Thoracic aorta (tissue), 2 donors: ENCODE measurements around the gene RIN2. TPM values are rescaled to one million over a fixed set of nuclear protein-coding genes. Genes with fewer than 3 reads are reported as not detected.
A peak's percentile ranks its signal among the peaks of the same experiment; 100 is the strongest.

Source experiments
- ATAC-seq: fragments of 150-250 bp; one replicate; pipeline ENCODE4 v1.8.0; 2017; ENCODE audit warnings: low read depth; ENCODE audit not compliant: insufficient number of reproducible peaks, low FRiP score
- DNase-seq: peaks from one replicate; pipeline ENCODE4 v3.0.0-alpha.2; 2020; ENCODE audit warnings: low spot score
- H3K27ac ChIP-seq, 2 donors: fragments of 200-600 bp; sonication (generic); 1 replicate in 1 of 2; 2 replicates in 1 of 2; pipeline ENCODE4 v1.5.1; 2016; ENCODE audit warnings: mild to moderate bottlenecking in 2 of 2, moderate library complexity in 2 of 2
- H3K27me3 ChIP-seq: fragments of 200-600 bp; sonication (generic); replicated peaks from 2 replicates; pipeline ENCODE4 v1.6.0; 2016; ENCODE audit warnings: mild to moderate bottlenecking; ENCODE audit not compliant: insufficient read depth
- H3K36me3 ChIP-seq: fragments of 200-600 bp; sonication (generic); one replicate; pipeline ENCODE4 v1.5.1; 2016
- H3K4me1 ChIP-seq, 2 donors: fragments of 200-600 bp; sonication (generic); 1 replicate in 1 of 2; 2 replicates in 1 of 2; pipeline versions ENCODE4 v1.5.1 to v1.6.0; 2016; ENCODE audit warnings: low read depth in 2 of 2, mild to moderate bottlenecking in 1 of 2; ENCODE audit not compliant: control insufficient read depth in 1 of 2
- H3K4me3 ChIP-seq: fragments of 200-600 bp; sonication (generic); 2 replicates; pipeline ENCODE4 v1.5.1; 2016; ENCODE audit warnings: mild to moderate bottlenecking
- H3K9me3 ChIP-seq: fragments of 200-600 bp; sonication (generic); 2 replicates; pipeline ENCODE4 v1.5.1; 2016
- CTCF ChIP-seq: fragments of 200-600 bp; sonication (generic); IDR thresholded peaks from one replicate; pipeline ENCODE4 v1.5.1; 2019; ENCODE audit warnings: antibody characterized with exemption
- total RNA-seq, 2 donors: library from RNA; depleted of rRNA; stranded (reverse); fragments of >200 nt; gene quantifications; one replicate each; pipeline versions ENCODE4 v1.1.0 to v1.2.3, GENCODE V29; 2016

RIN2 gene
- total RNA-seq, 2 donors from 2014 or later: 60.9 to 121 TPM

GRCh38 chr20:19727251-19727847 is 30.7 kb upstream of the RIN2 start:
- no peak for ATAC-seq
- H3K9me3 ChIP-seq: no peaks in the 10 kb centered on the region
- no peak for TF ChIP-seq CTCF
- no peaks in the 10 kb centered on the region for H3K36me3 ChIP-seq
- DNase-seq: no peak
- H3K4me1 ChIP-seq: peaks cover 12 to 15% of the 10 kb centered on the region in 2 donors
- no peak overlapping the region for H3K27ac ChIP-seq
- H3K4me3 ChIP-seq: no peak overlapping the region
- H3K27me3 ChIP-seq: no peaks in the 10 kb centered on the region

GRCh38 chr20:19729672-19730071 is 28.4 kb upstream of the RIN2 start:
- ATAC-seq: no peak
- Histone ChIP-seq H3K27me3 (no peaks in the 10 kb centered on the region), H3K4me1 (peaks cover 14 to 18% of the 10 kb centered on the region in 2 donors), H3K4me3 (no peak overlapping the region), H3K27ac (no peak overlapping the region), H3K9me3 (no peaks in the 10 kb centered on the region), H3K36me3 (no peaks in the 10 kb centered on the region)
- no peak for TF ChIP-seq CTCF
- no peak for DNase-seq

GRCh38 chr20:19730706-19731105 is 27.4 kb upstream of the RIN2 start:
- TF ChIP-seq CTCF: no peak
- peaks cover 18 to 22% of the 10 kb centered on the region in 2 donors for H3K4me1 ChIP-seq
- H3K36me3 ChIP-seq: no peaks in the 10 kb centered on the region
- no peak overlapping the region for H3K4me3 ChIP-seq
- no peaks in the 10 kb centered on the region for H3K27me3 ChIP-seq
- H3K9me3 ChIP-seq: no peaks in the 10 kb centered on the region
- H3K27ac ChIP-seq: no peak overlapping the region
- no peak for DNase-seq
- no peak for ATAC-seq

GRCh38 chr20:19734811-19735210 is 23.2 kb upstream of the RIN2 start:
- Histone ChIP-seq H3K9me3 (no peaks in the 10 kb centered on the region), H3K27ac (peak overlapping the region; percentile 62 to 70), H3K27me3 (no peaks in the 10 kb centered on the region), H3K4me3 (no peak overlapping the region), H3K4me1 (peaks cover 13 to 17% of the 10 kb centered on the region in 2 donors), H3K36me3 (no peaks in the 10 kb centered on the region)
- DNase-seq (no peak), ATAC-seq (no peak)
- TF ChIP-seq CTCF: no peak

- H3K27ac ChIP-seq: peak overlapping the region; percentile 62 to 70
- H3K9me3 ChIP-seq: no peaks in the 10 kb centered on the region
- peaks cover 13 to 17% of the 10 kb centered on the region in 2 donors for H3K4me1 ChIP-seq
- TF ChIP-seq CTCF: no peak
- DNase-seq (peak; percentile 47), ATAC-seq (peak; percentile 97)
- H3K4me3 ChIP-seq: peak overlapping the region; percentile 37
- H3K36me3 ChIP-seq: no peaks in the 10 kb centered on the region
- no peaks in the 10 kb centered on the region for H3K27me3 ChIP-seq
These were observed 22.6 kb upstream of the RIN2 start for GRCh38 chr20:19735446-19735845.
